HG03439 (cell line): Measurements from ENCODE around the gene DLD.
"Not testable (repeated sequence)": the region's sequence is repeated elsewhere in the genome, so short reads cannot be mapped to it uniquely, and the experiment has no call there.

ENCODE experiments used
- ATAC-seq: cut with Tn5 transposase; IDR thresholded peaks from one replicate; pipeline ENCODE4 v1.9.1; 2021; ENCODE audit warnings: mild to moderate bottlenecking, moderate library complexity; ENCODE audit not compliant: unreplicated experiment

DLD gene

DNA sequence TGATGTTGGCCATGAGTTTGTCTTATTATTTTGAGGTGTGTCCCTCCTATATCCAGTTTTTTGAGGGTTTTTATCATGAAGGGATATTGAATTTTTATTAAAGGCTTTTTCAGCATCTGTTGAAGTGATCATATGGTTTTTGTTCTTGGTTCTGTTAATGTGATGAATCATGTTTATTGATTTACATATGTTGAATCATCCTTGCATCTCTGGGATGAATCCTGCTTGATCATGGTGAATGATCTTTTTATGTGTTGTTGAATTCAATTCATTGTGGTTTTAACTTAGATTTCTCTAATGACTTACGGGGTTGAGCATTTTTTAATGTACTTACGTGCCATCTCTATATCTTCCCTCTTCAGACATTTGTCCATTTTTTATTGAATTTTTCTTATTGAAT is 22.9 kb downstream of the DLD start:
- ATAC-seq = no peak

DNA sequence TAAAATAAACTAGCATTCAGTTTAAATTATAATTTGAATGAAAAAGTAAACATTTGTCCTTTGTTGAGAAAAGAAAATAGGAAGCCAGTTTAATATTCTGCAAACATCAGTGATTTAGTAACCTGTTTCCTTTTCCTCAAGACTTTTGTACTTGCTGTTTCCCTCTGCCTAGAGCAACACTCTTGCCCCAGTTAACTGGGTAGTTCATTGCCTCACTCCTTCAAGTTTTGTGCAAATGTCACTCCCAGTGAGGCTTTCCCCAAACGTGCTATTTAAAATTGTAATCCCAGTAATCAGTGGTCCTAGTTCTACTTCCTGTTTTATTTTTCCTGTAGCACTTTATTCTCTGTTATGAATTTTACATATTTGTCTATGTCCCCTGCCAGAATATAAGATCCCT is 23.8 kb downstream of the DLD start:
- no peak for ATAC-seq

DNA sequence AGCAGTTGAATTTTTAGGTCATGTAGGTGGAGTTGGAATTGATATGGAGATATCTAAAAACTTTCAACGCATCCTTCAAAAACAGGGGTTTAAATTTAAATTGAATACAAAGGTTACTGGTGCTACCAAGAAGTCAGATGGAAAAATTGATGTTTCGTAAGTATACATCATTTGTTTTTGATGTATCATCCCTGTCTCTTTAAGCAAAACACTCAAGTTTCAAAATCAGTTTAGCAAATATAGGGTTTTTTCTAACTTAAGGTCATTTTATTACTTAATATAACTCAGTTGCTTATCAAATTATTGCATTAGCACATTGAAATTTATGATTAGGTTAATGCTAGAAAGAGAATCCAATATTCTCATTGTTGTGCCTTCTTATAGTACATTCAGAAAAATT is 24.6 kb downstream of the DLD start:
- no peak for ATAC-seq

DNA sequence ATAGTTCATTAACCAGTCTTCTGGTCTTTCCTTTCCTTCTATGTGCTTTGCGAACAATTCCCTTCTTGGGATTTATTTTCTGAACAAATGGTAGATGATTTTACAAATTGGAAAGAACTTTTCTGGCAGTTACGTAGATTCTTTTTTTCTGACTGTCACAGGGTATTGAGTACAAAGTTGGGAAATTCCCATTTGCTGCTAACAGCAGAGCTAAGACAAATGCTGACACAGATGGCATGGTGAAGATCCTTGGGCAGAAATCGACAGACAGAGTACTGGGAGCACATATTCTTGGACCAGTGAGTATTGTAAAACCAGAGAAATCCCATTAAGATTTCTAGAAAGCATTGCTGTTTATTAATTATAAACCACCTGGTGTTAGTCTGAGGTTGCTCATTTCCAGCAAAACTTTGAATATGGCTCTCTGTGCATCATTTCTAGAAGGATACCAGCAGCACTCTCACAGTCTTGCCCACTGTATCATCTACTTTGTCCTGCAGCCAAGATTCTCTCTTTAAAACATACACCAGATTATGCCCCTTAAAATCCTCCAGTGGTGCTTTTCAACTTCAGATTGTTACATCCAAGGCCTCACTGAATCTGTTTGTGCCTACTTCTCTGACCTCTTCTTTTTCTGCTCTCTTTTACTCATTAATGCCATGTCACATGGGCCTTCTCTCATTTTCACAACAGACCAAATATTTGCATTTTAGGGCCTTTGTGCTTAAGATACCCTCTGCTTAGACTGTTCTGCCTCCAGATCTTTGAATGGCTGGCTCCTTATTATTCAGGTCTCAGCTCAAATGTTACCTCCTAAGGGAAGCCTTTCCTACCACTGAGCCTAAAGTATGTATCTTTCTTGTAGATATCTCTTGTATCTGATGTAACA is 27.0 kb downstream of the DLD start:
- ATAC-seq = peak; percentile 79

DNA sequence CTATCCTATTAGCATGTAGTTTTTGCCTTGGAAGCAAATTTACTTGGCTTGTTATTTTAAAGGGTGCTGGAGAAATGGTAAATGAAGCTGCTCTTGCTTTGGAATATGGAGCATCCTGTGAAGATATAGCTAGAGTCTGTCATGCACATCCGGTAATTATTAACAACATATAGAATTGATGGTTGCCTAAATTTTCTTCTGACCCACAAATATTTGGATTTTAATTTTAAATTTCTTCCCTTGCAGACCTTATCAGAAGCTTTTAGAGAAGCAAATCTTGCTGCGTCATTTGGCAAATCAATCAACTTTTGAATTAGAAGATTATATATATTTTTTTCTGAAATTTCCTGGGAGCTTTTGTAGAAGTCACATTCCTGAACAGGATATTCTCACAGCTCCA is 28.0 kb downstream of the DLD start:
- ATAC-seq = no peak

DNA sequence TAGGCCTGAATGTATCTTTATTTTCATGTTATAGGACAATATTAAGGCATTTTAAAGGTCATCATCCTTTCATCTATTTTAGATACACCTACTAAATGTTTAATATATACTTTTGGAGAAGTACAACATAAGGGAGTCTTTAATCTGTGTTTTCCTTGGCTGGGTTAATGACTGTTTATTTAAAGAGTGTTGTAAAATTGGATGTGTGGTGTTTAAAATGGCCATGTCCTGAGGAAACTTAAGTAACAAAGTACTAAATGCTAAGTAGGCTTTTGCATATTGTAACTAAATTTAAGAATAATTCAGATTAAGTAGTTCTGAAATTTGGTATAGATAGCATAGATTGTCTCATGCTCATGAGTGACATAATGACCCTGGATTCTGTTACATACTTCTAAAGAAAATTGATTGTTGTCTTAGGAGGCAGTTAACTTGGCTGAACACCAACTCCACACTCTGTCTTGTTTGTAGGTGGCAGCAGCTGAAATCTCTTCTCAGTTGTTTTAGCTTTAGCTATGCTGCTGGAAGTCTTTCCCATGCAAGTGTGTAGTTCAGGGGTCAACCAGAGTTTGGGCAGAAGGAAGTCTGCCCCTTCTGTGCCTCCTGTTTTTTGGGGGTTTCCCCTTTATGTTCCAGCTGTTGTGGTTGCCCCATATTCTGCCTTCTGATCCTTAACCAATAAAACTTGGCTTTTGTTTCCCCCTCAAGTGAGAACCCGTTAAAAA is 29.2 kb downstream of the DLD start:
- no peak for ATAC-seq

DNA sequence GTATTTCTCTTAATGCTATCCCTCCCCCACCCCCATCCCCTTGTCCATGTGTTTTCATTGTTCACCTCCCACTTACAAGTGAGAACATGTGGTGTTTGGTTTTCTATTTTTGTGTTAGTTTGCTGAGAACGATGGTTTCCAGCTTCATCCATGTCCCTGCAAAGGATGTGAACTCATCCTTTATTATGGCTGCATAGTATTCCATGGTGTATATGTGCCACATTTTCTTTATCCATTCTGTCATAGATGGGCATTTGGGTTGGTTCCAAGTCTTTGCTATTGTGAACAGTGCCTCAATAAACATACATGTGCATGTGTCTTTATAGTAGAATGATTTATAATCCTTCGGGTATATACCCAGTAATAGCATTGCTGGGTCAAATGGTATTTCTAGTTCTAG is 30.8 kb downstream of the DLD start:
- ATAC-seq = not testable (repeated sequence)

DNA sequence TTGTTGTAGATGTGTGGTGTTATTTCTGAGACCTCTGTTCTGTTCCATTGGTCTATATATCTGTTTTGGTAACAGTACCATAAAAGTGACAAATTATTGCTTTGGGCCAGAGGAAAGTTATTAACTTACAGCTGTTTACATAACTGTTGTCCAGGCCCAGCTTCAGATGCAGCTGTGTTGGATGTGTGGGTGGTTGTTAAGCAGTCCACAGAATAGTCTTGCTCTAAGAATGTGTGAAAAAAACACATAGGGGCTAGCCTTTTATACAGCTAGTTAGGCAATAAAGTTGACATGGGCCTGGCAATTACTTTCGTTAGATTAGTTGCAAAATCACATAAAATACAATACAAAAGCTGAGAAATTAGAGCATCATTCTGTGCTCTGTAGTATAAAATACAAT is 31.9 kb downstream of the DLD start:
- no peak for ATAC-seq

DNA sequence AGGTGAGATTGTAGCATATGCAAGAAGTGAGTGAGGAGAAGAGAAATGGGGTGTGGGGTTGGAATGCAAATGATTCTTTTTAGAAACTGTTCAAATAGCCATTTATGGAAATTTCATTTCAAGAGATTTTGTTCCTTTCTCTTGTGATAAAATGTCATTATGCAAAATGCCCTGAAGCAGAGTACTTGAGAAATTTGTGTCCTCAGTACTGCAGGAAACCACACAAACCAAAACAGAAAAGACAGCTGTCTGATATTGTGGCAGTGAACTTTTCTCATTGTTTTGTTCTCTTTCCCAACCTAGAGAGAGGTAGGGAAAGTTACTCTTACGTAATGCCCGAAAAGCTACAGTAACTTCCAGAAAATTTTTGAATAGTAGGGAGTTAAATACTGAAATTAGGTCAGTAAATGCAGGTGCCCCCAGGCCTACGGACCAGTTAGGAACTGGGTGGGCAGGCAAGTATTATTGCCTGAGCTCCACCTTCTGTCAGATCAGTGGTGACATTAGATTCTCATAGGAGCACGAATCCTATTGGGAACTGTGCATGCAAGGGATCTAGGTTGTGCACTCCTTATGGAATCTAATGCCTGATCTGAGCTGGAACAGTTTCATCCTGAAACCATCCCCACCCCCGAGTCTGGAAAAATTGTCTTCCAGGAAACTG is 34.0 kb downstream of the DLD start:
- peak; percentile 80 for ATAC-seq

DNA sequence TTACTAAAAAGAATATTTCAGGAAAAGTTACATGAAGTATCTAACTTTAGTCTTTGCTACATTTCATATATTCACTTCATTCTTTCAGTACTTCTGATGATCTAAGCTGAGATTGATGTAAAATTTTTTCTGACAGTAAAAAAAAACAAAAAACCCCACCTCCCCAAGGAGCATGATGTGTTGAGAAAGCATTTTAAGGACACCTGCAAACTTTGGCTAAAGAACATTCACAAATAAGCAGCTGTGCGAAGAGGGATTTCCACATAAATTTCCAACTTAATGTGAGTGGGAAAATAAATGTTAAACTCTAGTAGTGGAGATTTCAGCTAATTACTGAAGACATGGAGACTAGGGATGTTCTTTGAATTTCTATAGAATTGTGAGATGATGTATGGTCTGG is 35.5 kb downstream of the DLD start:
- ATAC-seq = no peak

DNA sequence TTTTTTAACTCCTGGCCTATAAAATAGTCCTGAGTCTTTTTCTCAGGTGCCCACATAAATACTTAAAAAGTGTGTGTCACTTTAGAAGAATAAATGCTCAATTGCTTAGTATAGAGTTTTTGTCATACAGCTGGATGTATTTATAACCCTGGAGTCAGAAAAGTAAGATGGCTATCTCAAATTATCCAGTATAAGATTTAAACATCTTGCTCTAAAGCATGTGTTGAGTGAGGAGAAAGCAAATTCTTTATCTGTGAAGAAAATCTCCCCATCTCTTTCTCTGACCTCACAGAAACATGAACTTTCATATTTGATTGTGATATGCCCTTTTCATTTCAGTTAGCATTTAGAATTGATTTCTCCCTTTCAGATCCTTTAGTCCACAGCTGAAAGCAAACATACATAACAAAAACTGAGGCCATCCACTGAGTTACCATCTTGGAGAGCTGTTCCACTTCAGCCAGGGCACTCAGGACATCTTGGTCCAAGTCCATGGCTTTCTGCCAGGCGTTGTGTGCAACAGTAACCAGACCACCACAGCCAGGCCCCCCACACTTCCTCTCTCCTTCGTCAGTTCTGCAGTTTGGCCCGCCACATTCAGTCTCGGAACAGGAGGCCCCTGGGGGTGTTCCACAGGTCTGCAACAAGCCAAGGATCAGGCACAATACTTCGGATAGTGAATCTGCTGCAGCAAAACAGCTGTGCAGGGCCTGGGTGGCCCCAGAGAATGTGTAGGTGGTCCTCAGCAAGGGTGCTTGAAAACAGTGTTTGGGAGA is 40.9 kb downstream of the DLD start:
- no peak for ATAC-seq

DNA sequence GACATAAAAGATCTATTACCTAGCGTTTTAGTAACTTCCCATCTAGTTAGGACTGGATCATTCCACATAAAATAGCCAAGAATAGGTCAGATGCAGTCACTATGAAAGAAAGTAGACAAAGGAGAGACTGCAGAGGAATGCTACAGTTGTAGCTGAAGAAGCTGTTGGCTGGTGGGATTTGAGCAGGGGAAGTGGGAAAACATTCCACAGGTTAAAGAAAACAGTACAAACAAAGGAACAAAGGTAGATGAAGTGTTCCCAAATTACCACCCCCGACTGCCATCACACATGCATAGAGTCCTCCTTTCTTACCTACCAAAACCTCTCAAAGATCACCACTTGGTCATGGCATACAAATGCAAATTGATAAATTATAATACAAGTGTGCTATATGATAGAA is 41.8 kb downstream of the DLD start:
- ATAC-seq = no peak

DNA sequence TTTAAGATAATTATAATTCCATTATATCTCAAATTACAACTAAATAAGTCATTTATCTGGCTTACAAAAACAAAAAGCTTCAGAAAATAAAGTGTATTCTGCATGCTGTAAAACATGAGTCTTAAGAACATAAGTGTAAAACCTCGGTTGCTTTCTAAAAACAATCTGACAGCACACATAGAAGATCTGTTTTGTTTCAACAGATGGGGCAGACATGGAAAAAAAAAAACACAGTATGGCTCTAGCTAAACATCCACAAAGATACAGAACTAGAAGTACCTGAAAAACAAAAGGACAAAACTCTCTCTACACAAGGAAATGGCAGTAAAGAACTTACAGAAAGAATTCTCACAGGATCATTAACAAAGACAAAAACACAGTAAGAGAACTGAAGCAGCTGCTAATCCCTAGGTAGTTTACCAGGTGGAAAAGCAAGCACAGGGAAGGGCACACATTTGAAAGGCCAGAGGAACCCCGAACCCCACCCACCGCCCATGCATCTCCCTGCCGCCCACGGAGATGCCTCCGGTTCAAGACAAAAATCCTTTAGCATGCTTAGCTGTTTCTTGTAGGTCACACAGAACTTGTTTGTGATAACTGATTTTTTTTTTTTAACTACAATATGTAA is 42.5 kb downstream of the DLD start:
- no peak for ATAC-seq

DNA sequence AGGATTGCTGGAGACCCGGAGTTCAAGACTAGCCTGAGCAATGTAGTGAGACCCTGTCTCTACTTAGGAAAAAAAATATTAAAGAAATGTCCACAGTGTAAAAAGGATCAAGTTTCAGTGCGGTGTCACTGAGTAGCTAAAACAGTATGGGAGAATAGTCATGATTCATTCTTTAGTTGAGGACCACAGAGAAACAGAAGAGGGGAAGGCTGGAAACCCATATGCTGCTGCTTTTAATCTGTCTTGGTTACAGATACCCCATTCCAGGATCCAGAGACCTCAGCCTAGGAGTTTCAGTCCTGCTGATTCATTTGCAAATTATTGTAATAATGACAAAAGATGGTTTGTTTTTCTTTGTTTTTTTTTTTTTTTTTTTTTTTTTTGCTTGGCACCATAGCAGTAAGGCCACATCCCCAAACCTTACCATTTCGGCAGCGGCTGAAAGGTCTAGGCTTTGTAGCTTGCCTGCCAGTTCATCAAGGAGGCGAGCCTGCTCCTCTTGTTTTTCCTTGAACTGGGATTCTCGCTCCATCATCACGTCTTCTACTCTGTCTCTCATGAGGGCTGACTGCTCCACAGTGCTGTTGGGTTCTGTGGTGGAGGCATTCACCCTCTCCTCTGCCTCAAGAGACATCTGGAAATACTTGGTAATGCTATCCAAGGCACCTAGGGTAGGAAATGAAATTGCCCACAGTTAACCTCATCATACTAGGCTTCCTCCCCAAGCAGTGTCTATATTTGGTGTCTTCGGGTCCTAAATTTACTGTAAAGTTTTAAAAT is 44.2 kb downstream of the DLD start:
- no peak for ATAC-seq

DNA sequence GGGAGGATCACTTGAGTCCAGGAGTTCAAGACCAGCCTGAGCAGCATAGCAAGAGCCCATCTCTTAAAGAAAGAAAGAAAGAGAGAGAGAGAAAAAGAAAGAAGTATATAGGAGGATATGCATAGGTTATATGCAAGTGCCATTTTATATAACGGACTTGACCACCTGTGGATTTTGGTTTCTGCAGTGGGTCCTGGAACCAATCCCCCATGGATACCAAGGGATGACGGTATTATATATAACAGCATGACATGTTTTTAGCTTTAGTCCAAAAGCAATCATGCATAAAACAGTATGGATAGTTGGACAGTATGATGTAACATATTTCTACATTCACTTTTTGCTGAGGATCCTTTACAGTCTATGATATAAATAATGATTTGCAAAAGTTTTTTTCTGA is 45.3 kb downstream of the DLD start:
- no peak for ATAC-seq

DNA sequence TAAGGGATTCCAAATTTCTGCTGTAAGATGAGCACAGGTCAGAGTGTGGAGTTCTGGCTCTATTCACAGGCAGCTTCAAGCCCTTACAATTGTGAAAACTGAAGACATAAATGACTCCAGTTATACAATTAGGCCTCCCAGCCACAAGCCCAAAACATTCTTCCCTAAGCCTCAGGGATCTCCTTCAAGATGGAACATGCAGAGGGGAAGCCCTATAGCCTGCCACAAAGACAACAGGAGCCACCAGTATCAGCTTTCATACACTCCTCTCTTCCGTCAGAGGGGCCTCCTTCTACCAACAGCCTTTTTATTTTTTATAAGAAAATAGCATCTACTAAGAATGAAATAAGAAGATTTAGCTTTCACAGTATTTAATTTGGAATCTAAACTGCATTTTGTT is 46.5 kb downstream of the DLD start:
- no peak for ATAC-seq

DNA sequence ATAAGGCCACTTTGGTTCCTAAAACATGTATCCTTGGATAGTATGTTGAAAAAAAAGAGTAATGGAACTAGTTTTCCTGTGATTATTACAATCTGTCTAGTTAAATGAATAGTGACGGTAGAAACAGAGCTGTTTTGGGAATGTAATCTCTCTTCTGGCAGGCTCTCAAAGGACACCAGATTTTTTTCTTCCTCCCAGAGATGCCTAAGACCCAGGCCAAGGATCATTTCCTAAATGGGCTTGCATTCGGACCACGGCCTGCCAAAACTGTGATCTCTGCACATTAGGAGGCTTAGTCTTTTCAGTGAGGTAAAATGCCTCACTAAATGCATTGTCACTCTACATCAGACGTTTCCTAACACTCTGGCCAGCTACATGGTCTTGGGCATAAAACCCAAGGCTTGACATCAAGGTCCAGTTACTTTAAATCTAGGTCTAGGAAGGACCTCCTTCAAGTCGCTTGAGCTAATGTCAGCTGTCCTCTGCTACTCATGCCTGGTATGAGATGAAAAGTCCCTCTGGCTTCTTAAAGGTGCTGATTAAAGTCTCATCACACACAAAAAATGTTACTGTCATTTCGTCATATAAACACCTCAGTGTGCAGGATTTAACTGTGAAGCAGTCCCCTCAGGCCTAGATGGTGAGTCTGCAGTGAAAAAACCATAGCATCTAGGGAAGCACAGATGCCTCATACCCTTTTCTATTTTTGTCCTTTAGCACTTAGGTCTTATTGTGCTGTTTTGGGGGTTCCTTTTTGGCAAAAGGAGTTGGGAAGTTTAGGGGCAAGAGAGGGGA is 47.7 kb downstream of the DLD start:
- no peak for ATAC-seq

DNA sequence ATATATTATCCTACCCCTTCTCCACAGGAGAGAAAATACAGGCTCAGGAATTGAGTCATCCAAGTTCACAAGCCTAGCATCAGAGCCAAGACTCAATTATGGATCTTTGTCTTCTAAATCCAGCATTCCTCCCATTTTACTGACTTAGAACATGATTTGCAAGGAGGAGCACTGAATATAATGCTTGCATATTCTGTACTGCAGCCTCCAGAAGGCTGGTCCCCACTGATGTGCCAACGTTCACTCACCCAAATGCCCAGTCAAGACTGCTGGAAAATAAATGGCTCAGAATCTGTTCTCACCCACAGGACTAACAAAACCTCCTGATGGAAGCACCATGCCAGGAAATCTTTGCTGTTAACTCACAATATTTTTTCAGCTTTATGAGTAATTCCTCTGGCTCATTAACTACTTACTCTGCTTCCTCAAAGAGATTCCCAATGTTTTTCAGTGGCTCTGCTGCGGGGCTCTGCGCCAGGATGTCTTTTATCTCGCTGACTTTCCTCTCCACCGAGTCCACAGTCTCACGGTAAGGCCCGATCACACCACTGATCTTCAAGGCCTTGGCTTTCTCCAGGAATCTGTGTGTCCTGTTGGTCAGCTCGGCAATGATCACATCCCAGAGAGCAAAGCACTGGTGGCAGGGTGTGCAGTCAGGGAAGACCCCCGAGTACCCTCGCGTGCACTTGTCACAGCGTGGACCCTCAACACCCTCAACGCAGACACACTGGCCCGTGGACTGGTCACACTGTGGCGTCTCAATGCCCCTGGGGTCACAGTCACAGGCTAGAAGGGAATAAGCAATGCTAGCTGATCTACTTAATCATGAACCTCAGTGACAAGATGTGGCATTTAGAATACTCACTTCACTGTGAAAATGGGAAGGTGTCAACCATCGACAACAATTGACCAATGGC is 48.8 kb downstream of the DLD start:
- ATAC-seq = no peak
